ENCODE data around the gene ENTPD5.
A peak's percentile ranks its signal among the peaks of the same experiment; 100 is the strongest.

Gene ENTPD5

DNA sequence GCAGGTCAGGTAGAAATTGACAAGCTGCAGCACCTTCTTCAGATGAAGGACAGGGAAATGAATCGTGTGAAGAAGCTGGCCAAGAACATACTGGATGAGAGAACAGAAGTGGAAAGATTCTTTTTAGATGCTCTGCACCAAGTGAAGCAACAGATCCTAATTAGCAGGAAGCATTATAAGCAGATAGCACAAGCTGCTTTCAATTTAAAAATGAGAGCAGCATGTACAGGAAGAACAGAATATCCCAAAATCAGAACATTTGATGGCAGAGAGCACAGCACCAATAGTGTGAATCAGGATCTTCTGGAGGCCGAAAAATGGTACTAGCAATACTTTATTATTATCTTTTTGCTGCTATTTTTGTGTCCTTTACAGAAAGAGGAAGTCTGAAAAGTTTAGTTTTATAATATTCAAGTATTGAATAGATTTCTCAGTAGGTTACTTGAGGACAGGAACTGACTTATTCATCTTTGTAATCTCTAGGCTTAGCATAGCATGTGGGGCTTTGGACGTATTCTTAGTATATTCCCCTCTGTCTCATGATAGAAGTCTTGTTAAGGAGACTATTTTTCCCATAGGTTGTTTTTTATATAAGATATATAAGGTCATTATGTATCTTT, 30.9 kb upstream of the ENTPD5 start:
- peak; percentile 22 for DNase-seq (ENCODE audit: extremely low spot score)
- ChIA-PET CTCF (no interaction called here), POLR2A (no interaction called here)
- TF ChIP-seq CTCF (IDR thresholded peaks at IDR 0.05; ENCODE audit: control extremely low read depth, extremely low read depth, low read depth, missing control alignments): no peak

- TF ChIP-seq CTCF (IDR thresholded peaks at IDR 0.05; ENCODE audit: control extremely low read depth, extremely low read depth, low read depth, missing control alignments): no peak
- DNase-seq (ENCODE audit: extremely low spot score): no peak
- POLR2A ChIA-PET: no interaction called here
- CTCF ChIA-PET: interaction anchor here (1.7 kb wide), 1 partner anchor 319 kb away, joined by 4 read pairs; no protein-coding TSS in a partner anchor
These were observed 29.2 kb upstream of the ENTPD5 start for GRCh38 chr14:74048281-74048680.

GRCh38 chr14:74045522-74045921, 26.4 kb upstream of the ENTPD5 start:
- CTCF ChIA-PET: interaction anchor here (0.9 kb wide), 1 partner anchor 14 kb away, joined by 4 read pairs; no protein-coding TSS in a partner anchor
- POLR2A ChIA-PET: no interaction called here
- no peak for TF ChIP-seq CTCF (IDR thresholded peaks at IDR 0.05; ENCODE audit: control extremely low read depth, extremely low read depth, low read depth, missing control alignments)
- DNase-seq (ENCODE audit: extremely low spot score): no peak

- CTCF ChIA-PET: interaction anchor here (1.2 to 4.4 kb wide), 3 partner anchors 10 to 313 kb away, joined by 3 to 11 read pairs (median 4); no protein-coding TSS in a partner anchor
- POLR2A ChIA-PET: no interaction called here
- no peak for TF ChIP-seq CTCF (IDR thresholded peaks at IDR 0.05; ENCODE audit: control extremely low read depth, extremely low read depth, low read depth, missing control alignments)
- DNase-seq (ENCODE audit: extremely low spot score): no peak
These were observed 23.2 kb upstream of the ENTPD5 start for GRCh38 chr14:74042296-74042695.

- peak; percentile 60 for TF ChIP-seq CTCF (IDR thresholded peaks at IDR 0.05; ENCODE audit: control extremely low read depth, extremely low read depth, low read depth, missing control alignments)
- peak; percentile 54 for DNase-seq (ENCODE audit: extremely low spot score)
- POLR2A ChIA-PET: no interaction called here
These were observed 19.2 kb upstream of the ENTPD5 start for GRCh38 chr14:74038020-74038859.

DNA sequence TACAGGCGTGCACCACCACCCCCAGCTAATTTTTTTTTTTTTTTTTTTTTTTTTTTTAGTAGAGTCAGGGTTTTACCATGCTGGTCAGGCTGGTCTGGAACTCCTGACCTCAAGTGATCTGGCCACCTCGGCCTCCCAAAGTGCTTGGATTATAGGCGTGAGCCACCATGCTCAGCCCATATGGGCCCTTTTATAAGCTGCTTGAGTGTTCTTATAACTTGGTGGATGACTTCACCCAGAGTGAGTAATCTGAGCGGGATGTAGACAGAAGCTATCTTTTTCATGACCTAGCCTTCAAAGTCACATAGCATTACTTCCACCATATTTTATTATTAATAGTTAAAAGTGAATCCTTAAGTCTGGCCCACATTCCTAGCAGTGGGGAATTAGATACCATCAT, 16.5 kb upstream of the ENTPD5 start:
- CTCF ChIA-PET: interaction anchor here (1.2 kb wide), 2 partner anchors 22 to 307 kb away, joined by 3 read pairs; no protein-coding TSS in a partner anchor

More at GRCh38 chr14:74038020-74038859, 19.2 kb upstream of the ENTPD5 start:
- CTCF ChIA-PET: interaction anchor here (1.1 to 2.0 kb wide), 3 partner anchors 23 to 309 kb away, joined by 3 to 6 read pairs (median 5); no protein-coding TSS in a partner anchor

More for the DNA sequence above, 16.5 kb upstream of the ENTPD5 start:
- no peak for TF ChIP-seq CTCF (IDR thresholded peaks at IDR 0.05; ENCODE audit: control extremely low read depth, extremely low read depth, low read depth, missing control alignments)
- DNase-seq (ENCODE audit: extremely low spot score): no peak
- POLR2A ChIA-PET: no interaction called here
